Mesenteric fat pad (tissue), 1 donor: ENCODE results near the gene AKAP13. TPM values are rescaled to one million over a fixed set of nuclear protein-coding genes. Genes with fewer than 3 reads are reported as not detected.

Source experiments
- DNase-seq: peaks from one replicate; pipeline ENCODE4 v3.0.0-alpha.2; 2020; ENCODE audit warnings: low spot score
- total RNA-seq: library from RNA; stranded (reverse); fragmentation: NEBNext Ultra II Directional; extraction: Animal tissue kit (Norgen Biotek cat#: 25700); gene quantifications from one replicate; pipeline ENCODE4 v1.2.1, GENCODE V29; 2021
- donor health status: DM: yes; HTN: yes; CAD: no.

AKAP13 gene
- total RNA-seq, 1 donor from 2014 or later, result 159 TPM

DNA sequence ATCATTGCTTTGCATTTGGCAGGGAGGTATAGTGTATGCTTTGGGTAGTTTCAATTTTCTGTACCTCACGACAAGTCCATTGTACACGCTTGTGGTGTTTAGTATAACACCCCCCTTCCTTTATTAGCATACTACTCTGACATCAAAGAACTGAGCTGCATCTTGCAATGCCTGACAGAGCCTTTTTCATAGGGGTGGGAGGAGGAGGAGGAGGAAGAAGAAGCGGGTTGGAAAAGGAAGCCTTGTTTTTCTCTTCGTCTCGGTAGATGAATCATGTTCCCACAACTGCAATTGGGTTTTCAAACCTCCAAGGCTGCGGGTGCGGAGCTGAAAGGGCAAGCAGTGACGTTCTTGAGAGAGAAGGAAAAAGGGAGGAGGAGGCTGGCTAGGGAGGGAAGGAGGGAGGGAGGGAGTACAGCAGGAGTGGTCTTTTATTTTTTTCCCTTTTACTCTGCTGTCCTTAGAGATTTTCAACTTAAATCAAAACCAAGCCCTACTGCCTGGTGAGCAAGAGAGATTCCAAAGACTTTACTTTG, 238.6 kb downstream of the AKAP13 start:
- no peak for DNase-seq

DNA sequence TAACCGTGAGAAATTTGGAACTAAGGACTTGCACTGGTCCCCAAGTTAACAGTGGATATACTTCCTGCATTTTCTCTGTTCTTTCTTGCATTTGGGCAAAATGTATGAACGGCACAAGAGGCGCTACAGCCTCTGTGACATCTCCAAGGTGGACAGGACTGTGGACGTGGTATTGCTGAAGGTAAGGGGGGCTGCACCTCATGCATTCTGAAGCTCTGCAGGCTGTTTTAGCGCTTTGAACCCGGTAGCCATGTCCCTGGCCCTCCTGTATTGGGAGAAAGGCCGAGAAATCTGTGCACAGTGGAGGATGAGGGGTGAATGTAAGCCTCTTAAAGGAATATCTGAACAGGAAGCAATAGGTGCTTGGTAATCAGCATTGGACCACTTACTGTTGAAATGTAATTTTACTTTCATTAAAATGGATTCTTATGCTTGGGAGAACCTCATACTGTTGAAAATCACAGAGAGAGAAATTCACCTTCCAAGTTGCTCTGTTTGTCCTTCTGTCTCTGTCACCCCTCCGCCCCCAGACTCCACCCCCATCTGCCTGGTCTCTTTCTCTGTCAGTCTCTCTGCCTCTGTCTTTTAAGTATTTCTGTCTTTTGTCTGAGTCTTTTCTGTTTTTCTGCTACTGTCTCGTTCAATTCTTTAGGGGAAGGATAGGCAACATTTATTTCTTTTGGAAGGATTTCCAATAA, 239.7 kb downstream of the AKAP13 start:
- no peak for DNase-seq

DNA sequence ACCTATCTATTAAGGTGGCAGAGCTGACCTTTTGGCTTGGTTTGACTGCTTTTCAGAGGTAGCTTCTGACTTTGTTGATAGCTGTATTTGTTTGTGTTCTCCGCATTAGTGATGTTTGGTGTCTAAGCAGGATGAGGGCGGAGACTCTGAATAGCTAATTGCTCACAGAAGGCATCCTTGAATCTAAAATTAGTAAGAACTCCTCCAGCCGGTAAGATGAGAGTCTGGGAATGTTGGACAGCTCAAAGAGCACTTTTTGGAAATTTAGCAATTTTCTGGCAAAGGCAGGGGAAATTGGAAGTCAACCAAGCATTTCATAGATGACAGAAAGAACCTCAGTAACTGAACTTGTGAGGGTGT, 240.3 kb downstream of the AKAP13 start:
- no peak for DNase-seq

DNA sequence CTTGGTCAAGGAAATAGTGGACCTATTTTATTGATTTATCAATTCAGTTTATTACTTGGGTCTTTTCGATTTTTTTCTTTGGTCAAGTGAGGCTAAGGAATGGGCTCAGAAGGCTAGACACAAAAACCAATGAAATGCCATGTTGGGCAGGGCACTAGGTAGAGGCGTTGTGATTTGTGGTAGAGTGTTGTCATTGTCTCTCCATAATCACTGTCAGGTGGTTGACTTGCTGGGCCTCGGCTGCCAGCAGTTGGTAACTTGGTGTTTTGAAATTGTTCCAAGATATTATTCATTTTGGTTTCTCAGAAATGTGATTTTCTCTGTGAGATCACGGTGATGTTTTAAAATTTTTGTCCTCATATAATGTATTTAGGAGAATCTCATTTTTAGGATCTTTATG, 240.7 kb downstream of the AKAP13 start:
- no peak for DNase-seq

DNA sequence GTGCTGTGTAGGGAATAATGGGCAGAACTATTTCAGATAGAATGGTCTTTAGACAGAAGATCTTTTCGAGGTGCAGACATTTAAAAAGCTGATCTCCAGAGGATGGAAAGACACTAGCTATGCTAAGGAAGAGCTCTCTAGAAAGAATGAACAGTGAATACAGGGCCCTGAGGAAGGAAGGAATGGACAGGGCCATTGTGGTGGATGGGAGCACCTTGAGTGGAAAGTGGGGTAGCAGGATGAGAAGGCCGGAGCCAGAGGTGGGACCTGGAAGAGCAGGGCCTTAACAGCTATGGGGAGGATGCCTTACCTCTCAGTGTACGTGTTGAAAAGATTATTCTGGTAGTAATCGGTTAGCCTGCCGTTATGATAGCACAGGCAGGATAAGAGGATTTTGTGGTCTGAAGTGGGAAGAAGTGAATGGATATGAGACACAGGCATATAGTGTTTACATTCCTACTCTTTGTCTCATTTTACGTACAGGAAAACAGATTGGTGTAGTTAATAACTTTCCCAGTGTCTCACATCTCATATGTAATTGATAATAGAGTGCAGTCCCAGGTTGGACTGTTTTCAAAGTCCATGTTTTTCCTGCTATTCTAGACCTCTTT, 241.9 kb downstream of the AKAP13 start:
- no peak for DNase-seq

DNA sequence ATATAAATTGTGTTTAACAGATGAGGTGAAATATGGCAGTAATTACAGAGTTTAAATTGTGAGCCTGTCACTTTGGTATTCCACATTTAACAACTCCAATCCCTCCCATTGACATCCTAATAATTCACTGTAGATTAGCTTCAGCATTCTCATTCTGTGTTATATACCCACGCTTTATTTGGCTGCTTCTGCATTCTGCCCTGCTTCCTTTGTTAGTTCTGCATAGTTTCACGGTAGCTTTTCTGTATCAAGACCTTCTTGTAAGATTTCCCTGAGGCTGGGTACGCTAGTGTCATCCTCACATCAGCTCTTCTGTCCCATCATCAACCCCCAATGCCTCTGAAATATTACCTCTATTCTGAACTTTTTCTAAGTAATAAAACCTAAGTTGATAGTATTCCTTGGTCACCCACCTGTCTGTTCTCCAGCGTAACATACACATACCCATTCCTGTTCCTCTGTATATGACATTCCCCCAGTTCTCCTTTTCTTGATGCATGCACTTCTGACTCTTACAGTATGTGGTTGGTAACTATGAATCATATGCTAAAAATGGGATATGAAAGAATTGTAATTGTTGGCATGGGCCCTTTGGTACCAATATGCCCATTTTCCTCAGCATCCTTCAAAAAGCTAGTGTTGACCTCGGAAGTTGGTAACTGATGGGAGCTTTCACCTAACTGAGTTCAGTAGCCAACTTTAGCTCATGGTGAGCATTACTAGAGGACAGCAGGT, 243.1 kb downstream of the AKAP13 start:
- no peak for DNase-seq

DNA sequence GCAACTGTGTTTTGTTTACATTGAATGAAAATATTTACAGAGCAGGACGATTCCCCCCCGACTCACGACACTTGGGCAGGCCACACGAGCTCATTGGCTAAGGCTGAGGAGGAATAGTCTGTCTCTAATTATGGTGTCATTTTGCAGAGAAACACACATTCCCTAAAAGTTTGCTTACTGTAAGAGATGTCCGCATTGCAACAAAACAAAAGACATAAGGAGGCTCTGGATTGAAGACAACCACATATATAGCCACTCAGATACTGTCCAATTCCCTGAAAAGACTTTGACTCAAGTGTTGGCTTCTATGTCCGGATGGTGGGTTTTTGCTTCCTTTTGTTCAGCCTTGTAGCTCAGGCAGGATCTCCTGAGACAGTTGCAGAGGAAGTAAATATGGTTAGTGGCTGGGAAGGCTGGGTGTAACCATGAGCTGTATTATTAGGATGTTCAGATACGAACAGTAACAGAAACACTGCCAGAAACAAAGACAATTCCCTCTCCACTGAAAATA, 243.9 kb downstream of the AKAP13 start:
- DNase-seq, result no peak

DNA sequence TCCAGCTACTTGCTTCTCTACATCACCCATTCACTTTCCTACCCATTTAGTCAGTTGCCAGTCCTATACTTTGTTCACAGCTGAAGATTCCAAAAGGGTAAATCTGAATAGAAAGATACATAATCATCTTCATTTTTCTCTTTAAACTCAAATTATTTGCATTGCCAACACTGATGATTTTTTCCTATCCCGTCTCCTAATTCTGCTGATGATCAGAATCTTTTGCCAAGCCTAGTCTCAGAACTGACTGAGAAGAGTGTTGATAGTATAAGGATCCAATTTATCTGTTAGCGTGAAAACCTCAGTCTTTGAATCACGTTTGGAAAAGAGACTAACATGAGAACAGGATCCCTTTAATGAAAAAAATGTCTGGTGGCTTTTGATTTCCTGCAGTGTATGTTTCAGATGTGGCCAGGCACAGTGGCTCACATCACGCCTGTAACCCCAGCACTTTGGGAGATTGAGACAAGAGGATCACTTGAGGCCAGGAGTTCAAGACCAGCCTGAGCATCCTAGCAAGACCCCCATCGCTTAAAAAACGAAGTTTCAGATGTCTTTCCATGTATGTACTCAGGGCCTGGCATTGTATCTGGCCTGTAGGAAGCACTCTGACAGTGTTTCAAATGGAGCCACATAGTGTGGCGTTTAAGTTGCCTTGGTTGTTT, 244.9 kb downstream of the AKAP13 start:
- DNase-seq, result no peak

DNA sequence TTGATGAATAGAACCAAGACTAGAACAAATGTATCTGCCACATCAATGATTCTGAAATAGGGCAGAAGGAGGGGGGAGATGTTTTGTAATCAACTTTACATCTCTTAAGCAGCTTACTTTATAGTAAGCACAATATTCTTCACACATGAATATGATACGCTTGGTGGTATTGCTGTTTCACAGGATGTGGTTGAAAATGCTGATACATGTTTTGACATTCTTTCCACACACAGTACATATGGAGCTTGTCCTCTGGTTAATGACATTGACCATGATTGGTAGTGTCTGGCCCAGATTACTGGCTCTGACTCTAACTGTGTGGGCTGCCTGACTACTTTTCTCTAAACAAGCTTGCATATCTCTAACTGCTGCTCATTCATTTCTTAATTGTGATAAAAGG, 245.5 kb downstream of the AKAP13 start:
- DNase-seq, result no peak

DNA sequence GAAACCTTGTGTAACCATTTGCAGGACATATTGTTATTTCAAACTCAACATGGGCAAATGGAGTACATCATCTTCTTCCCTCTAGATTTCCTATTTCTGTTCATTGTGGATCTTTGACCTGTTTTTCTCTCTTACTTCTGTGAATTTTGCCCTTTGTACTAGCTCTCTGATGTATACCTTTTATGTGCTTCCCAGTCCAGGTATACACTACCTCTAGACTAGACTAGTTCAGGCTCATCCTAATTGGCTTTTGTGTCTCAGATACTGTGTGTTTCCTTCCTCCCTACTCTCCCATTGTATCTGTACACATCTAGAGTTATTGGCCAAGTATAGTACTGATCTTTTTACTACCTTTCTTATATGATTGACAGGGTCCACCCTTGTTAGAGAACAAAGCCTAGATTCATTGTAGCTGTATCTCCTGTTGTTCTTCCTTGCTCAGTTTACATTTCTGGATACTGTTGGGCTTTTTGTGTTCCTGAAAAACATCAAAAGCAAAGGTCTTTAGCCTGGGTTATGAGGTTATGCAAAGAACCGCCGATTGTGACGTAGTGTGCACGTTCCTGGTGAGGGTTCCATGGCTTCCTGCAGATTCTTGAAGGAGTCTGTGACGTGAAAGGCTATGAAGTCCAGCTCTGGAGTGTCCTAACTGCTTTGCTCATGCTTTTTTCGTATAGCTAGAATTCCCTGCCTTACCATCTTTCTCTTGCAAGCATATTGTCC, 247.0 kb downstream of the AKAP13 start:
- DNase-seq, result no peak

DNA sequence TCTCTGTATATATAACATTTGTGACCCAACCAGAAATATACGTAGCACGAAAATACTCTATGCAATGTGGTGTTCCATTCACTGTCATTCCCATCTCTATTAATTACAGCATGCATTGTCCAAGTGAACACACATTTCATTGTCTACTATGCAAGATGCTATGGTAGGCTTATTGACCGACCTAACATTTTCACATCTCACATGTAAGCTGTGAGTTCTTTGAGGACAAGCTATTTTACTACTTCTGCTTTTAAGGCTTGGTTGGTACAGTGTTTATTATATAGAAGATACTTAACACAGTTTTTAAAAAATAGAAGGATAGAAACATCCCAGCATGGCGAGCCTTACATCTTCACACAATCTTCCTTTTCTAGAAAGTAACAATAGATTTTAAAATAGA, 249.9 kb downstream of the AKAP13 start:
- DNase-seq, result no peak

DNA sequence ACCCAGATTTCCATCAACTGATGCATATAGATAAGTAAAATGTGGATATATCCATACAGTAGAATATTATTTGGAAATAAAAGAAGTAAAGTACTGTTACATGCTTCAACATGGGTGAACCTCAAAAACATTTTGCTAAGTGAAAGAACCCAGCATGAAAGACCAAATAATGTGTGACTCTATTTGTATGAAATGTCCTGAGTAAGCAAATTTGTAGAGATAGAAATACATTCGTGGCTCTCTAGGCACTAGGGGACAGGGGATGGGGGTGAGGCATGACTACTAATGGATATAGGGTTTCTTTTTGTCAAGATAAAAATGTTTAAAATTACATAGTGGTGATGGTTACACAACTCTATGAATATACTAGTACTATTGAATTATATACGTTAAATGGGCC, 250.6 kb downstream of the AKAP13 start:
- DNase-seq, result no peak

DNA sequence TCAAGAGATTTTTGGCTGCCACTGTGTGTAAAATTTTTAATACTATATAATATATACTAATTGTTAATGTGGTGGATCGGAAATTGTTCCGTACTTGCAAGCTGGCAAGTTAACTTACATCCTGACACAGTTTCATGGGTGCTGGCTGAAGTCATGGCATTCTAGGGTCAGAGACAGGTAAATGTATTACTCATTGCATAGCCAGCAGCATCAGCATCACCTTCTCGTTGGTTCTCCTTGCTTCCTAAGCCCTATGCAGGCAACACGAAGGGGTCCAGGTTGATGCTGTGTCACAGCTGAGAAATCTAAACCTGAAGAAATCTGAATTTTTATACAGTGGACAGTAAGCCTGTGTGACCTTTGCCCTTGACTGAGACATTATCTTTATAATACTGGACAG, 251.6 kb downstream of the AKAP13 start:
- DNase-seq, result no peak

DNA sequence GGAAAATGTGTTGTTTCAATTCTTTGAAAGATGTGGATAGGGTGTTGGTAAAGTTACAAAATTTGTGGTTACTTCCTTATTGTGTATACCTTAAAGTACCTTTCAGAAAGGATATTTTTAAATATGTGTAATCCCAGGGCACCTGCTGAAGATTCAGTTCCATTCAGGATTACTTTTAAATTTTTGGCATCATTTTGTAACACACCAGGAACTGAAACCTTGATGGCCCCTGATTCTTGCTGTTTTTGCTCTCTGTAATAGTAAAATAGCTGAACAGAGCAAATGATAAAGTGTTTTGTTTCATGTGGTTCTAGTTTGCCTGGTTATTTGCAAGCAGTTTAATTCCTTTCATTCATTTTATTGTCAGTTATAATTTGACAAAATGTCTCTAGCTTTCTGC, 253.5 kb downstream of the AKAP13 start:
- DNase-seq, result no peak

DNA sequence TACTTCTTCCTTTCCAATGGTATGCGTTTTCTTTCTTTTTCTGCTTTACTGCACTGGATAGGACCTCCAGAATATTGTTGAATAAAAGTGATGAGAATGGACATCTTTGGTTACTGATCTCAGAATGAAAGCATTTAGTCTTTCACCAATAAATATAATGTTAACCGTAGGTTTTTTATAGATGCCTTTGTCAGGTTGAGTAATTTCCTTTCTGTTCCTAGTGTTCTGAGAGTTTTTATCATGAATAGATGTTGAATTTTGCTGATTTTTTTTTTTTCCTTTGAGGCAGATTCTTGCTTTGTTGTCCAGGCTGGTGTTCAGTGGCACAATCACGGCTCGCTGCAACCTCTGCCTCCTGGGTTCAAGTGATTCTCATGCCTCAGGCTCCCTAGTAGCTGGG, 255.9 kb downstream of the AKAP13 start:
- no peak for DNase-seq

DNA sequence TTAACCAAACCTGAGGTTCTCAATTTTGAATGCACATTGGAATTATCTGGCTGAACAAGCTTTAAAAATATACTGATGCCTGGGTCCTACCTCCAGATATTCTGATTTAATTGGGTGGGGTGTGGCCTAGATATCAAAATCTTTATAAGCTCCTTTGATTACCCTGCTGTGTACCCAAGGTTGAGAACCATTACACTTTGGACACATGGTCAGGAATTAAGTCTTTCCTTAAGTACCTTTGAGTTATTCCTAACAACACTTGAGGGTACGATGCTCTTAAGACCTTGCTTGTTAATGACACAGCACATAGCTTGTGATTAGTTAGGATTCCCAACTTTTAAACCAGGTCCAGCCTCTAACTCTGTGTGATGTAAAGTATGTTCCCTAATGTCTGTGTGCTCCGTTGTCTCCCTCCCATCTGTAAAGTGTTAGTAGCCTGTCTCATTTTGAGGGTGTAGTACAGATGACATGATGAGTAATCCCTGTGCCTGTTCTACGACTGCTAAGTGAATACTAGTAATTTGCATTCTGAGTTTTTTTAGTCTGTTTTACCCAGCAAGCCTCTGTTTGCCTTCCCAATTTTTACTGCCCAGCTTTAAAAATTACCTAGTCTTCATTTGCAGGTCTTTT, 259.5 kb downstream of the AKAP13 start:
- no peak for DNase-seq

DNA sequence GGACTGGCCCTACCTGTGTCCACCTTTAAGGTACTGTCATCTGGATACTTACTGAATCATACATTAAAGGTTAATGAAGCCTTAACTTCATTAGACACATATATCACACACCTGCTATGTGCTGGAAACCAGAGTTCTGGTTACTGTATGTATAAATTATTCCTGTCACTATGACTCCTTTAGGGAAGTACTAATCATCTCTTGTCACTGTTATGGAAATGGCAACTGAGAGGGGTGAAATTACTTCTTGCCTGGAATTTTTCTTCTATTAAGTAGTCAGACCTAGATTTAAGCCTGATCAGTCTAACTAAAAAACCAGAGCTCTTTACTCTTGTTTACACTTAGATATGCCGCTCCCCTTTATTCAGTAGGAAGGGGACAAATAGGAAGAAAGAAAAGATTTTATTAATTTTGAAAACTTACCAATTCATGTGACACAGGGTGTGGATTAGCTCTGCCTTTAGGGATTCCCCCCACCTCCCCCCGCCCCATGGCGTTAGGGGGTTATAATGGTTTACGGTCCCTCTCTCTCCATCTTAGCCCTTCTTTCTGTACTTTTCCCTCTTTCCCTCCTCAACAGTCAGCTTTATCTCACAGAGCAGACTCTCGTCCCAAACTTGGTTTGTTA, 261.8 kb downstream of the AKAP13 start:
- DNase-seq, result no peak

DNA sequence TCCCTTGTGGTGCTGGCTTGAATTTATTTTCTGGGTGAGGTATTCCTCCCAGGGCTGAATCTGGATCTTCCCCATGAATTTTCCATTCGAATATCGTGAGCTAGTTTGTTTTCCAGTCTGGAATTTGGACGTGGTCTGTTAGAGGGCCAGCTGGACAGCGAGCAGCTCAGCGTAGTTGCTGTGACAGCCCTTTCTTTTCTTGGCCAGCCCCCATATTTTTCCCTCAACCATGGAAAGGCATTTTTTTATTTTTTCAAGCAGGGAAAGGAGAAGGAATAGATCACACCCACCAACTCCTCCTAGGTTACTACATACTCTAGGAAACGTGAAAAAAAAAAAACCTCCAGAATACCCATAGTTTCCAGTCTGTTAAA, 262.3 kb downstream of the AKAP13 start:
- no peak for DNase-seq

DNA sequence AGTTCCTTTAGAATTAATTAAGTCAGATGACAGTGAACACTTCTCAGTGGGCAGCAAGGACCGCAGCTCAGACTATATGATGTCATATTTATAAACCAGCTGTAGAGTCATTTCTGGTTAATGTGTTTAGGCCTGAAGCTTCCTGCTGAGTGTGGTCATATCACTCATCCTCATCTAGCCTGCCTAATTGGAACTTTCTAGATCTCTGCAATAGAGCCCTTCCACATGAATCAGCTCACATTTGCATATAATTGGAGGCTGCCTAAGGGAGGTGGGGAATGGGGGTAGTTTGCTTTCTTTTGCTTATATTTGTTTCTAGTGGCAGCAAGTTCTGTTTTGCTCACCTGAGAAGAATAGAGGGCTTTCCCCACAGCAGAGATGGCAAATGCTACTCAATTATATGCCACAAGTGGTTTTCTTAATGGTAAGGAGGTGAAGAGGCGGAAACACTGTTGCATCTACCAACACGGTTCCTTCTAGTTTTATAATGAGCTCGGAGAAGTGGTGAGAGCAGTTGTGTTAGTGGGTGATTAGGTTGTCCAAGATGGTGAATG, 266.2 kb downstream of the AKAP13 start:
- no peak for DNase-seq

DNA sequence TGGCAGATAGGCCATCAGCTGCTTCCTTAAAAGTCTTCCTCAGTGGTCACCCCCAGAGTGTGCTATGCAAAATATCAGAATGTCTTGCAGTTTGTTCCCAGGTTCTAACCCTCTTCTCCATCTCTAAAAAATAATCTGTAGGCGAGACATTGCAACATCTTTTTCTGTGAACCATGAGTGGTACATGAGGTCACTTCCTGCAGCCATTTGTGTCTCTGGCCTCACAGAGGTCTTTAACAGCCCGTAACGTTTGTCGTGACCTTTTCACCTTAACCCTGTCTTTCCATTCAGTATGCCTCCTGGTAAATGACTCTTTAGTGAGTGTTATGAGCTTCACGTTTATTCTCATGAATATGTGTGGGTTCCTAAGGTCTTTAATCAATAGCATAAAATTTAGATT, 269.0 kb downstream of the AKAP13 start:
- DNase-seq, result no peak
